HFF-Myc (cell line): ENCODE data around the gene USP50.
A peak's percentile ranks its signal among the peaks of the same experiment; 100 is the strongest.

Experiments used
- DNase-seq: peaks from one replicate; pipeline ENCODE4 v3.0.0-alpha.2; 2011; ENCODE audit warnings: low read depth; ENCODE audit errors: extremely low read depth
- H3K4me3 ChIP-seq: replicated peaks from 2 replicates; pipeline ENCODE4 v1.5.1; 2011; ENCODE audit warnings: low read depth, mild to moderate bottlenecking, control low read depth, low read length
- TF ChIP-seq, protein P1 (sequence below): IDR thresholded peaks from 2 replicates; pipeline ENCODE4 v1.5.1; 2012; ENCODE audit warnings: mild to moderate bottlenecking, low read depth, low read length, control low read depth; ENCODE audit errors: missing control alignments

USP50 gene

DNA sequence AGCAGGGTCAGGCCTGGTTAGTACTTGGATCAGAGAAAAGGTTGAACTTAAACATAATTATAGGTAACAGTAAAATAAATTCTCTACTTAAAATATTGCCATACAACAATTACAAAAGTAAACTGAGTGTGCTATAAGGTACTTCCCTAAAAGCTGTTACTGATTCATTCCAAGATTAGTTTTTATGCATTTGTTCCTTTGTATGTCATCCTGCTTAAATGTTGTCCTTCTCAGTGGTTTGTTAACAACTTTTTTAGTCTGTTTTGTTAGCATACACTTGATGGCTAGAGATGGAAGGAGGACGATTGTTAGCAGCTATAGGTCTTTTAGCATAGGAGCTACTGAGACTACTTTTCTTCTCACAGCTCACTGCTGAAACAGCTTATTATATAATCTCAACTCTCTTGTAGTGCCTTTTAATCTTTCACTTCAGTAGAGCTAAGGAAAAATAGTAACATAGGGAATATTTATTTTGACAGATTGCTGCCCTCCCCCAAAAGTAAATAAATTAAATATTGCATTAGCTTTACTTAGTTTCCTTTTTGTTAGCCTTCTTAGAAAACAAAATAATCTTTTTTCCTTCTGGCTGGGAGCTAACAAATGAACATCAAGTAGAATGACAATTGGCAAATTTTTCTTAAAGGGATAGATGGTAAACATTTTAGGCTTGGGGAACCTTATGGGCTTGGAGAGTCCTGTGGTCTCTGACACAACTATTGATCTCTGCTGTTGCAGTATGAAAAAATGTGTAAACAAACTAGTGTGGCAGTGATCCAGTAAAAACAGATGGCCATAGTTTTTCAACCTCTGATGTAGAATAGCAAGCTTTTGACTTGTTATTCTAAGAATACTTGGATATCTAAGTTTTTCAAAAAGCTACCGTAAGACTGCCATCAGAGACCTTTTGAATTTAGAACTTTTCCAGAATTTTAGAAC lies 82.8 kb downstream of the USP50 start:
- TF ChIP-seq, protein P1, sequence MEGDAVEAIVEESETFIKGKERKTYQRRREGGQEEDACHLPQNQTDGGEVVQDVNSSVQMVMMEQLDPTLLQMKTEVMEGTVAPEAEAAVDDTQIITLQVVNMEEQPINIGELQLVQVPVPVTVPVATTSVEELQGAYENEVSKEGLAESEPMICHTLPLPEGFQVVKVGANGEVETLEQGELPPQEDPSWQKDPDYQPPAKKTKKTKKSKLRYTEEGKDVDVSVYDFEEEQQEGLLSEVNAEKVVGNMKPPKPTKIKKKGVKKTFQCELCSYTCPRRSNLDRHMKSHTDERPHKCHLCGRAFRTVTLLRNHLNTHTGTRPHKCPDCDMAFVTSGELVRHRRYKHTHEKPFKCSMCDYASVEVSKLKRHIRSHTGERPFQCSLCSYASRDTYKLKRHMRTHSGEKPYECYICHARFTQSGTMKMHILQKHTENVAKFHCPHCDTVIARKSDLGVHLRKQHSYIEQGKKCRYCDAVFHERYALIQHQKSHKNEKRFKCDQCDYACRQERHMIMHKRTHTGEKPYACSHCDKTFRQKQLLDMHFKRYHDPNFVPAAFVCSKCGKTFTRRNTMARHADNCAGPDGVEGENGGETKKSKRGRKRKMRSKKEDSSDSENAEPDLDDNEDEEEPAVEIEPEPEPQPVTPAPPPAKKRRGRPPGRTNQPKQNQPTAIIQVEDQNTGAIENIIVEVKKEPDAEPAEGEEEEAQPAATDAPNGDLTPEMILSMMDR, result no peak
- H3K4me3 ChIP-seq, result no peak overlapping the region
- peak; percentile 14 for DNase-seq

DNA sequence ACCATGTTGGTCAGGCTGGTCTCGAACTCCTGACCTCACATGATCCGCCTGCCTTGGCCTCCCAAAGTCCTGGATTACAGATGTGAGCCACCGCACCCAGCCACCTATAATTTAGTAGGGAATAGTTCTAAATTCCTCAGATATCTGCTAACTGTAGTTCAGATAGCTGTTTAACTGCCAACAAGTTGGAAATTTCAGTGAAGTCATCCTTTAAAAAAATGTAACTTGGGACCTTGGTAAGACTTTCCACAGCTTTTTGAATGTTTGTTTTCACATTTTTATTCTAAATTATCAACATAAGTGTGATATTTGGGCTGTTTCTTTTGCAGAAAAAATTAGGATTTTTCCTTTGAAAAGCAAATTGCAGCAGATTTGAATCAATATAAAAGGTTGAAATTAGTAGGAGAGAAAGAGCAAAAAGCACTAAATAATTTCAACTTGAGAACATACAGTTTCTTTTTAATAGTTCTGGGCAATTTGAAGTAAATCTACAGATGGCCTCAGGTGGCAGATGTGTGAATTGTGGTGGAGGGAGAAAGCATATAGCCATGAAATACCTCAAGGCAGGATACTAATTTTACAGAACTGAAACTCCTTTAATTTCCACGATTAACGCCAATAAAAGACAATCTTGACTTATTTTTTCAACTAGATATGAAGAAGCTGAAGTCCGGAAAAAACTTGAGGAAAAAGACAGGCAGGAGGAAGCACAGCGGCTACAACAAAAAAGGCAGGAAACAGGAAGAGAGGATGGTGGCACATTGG lies 87.9 kb downstream of the USP50 start:
- TF ChIP-seq, protein P1, result no peak
- H3K4me3 ChIP-seq, result no peak overlapping the region

DNA sequence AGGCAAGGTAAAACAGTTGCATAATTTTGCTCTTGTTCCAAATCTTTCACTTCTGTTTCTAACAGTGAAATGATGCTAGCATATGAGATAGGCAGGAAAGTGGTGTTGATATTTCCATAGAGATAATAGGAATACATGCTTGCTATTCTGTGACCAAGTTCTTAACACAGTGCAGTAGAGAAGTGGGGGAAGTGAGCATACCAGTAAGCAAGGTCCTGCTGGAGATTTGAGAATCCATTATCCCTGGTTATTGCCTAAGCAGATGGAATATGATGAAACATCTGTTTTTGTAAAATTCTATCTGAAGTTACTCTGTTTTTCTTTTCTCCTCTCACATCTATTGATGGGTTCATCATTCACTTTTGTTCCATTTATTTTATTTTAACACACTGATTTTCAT lies 93.5 kb downstream of the USP50 start:
- DNase-seq, result no peak
- H3K4me3 ChIP-seq, result no peak overlapping the region
- TF ChIP-seq, protein P1, result no peak

More for the DNA sequence above, 87.9 kb downstream of the USP50 start:
- DNase-seq, result no peak
